Motor neuron (in vitro differentiated cells): ENCODE data around the gene SPINK14. TPM values are rescaled to one million over a fixed set of nuclear protein-coding genes. Genes with fewer than 3 reads are reported as not detected.

Source experiments
- ATAC-seq, 8 experiments: fragments of 200-7000 bp; cut with Tn5 transposase; replicated peaks in 6 of 8; 2 replicates each; pipeline ENCODE4 v1.8.0; 2021; ENCODE audit warnings: mild to moderate bottlenecking in 8 of 8, moderate library complexity in 8 of 8
- H3K27ac ChIP-seq, 2 donors: fragments of 250-450 bp; sonication (Bioruptor Pico); 2 replicates each; pipeline ENCODE4 v1.9.0; 2021; ENCODE audit warnings: antibody characterized with exemption in 2 of 2, mild to moderate bottlenecking in 2 of 2, moderate library complexity in 1 of 2
- H3K4me1 ChIP-seq, 2 donors: fragments of 250-450 bp; sonication (Bioruptor Pico); replicated peaks in 1 of 2; 2 replicates each; pipeline ENCODE4 v1.6.1; 2021; ENCODE audit warnings: antibody characterized with exemption in 2 of 2, mild to moderate bottlenecking in 2 of 2, moderate library complexity in 1 of 2
- H3K4me3 ChIP-seq, 5 donors: fragments of 250-450 bp; sonication (Bioruptor Pico); 2 replicates each; pipeline ENCODE4 v1.9.0; 2021; ENCODE audit warnings: antibody characterized with exemption in 5 of 5, mild to moderate bottlenecking in 5 of 5, moderate library complexity in 4 of 5
- WGBS, 10 experiments: fragments of 450-650 bp; shearing (Covaris generic); methylation state at CpG; one replicate each; pipeline ENCODE4 v1.0.0; 2022; 5-methylcytosine and 5-hydroxymethylcytosine counted together
- in situ Hi-C, 9 experiments: fragments of 400-800 bp; cut with MboI; loops; one replicate each; pipeline ENCODE4 v1.15.0; 2021; ENCODE audit warnings: low sequenced_read_pairs in 9 of 9, low pct_unique_long_range_greater_than_20kb in 2 of 9; ENCODE audit not compliant: unreplicated experiment in 9 of 9
- total RNA-seq, 8 experiments: library from RNA; unstranded; fragments of 300-600 nt; gene quantifications; 2 replicates each; pipeline versions ENCODE4 v1.2.3 to v1.2.4, GENCODE V29; 2022

SPINK14 gene, protein sequence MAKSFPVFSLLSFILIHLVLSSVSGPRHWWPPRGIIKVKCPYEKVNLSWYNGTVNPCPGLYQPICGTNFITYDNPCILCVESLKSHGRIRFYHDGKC
- total RNA-seq: not detected

DNA sequence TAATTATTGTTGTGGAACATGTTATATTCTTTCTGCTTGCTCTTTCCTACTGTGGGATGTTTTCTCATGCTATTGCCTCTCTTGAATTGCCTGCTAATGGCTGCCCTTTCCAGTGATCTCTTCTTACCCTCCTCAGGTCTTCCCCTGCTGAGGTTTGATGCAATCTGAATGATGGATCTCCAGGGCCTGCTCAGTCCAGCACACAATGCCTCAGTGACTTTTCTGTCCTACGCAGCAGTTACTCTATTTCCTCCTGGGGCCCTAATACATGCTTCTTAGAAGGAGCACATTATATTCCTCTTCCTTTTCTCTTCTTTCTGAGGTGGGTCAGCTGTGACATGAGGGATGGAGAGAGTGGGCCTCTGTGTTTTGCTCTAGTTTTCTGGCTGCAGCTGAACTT lies at the start of gene SPINK14:
TSS of gene SPINK14 (plus strand) at position 301 of the 400 bp plus-strand sequence. CDS start 1,187 bp downstream, outside the sequence.
- no peak within 1 kb of the TSS for H3K4me3 ChIP-seq
- ATAC-seq: no peak
- in situ Hi-C loops: no loop called here
- WGBS, 10 experiments: 40 to 100% (median 82%) methylated on average over 1 of the region's 1 CpG; no CpG with 5 or more reads in 2 of the 10 experiments
- no peaks in the 10 kb centered on the region for H3K4me1 ChIP-seq
- no peak within 1 kb of the TSS for H3K27ac ChIP-seq

- no peak overlapping the region for H3K27ac ChIP-seq
- no peak for ATAC-seq
- no peaks in the 10 kb centered on the region for H3K4me1 ChIP-seq
- 25 to 100% (median 86%) methylated on average over 1 to 3 of the region's 3 CpGs for WGBS, 10 experiments
- in situ Hi-C loops: loop anchor here in 1 of 9 experiments (25.0 kb wide), 1 partner anchor 158 kb away; no protein-coding TSS in a partner anchor
- no peak overlapping the region for H3K4me3 ChIP-seq
Measured at GRCh38 chr5:148120317-148120716, 48.0 kb upstream of the SPINK14 start.

- WGBS, 10 experiments: 0 to 100% (median 65%) methylated on average over 1 to 3 of the region's 3 CpGs
- Histone ChIP-seq H3K27ac (no peak overlapping the region), H3K4me3 (no peak overlapping the region), H3K4me1 (no peaks in the 10 kb centered on the region)
- ATAC-seq: peak in 3 of 8 experiments; percentile 43 to 68 (median 64)
- in situ Hi-C loops: no loop called here
Measured at GRCh38 chr5:148125641-148126040, 42.7 kb upstream of the SPINK14 start.

DNA sequence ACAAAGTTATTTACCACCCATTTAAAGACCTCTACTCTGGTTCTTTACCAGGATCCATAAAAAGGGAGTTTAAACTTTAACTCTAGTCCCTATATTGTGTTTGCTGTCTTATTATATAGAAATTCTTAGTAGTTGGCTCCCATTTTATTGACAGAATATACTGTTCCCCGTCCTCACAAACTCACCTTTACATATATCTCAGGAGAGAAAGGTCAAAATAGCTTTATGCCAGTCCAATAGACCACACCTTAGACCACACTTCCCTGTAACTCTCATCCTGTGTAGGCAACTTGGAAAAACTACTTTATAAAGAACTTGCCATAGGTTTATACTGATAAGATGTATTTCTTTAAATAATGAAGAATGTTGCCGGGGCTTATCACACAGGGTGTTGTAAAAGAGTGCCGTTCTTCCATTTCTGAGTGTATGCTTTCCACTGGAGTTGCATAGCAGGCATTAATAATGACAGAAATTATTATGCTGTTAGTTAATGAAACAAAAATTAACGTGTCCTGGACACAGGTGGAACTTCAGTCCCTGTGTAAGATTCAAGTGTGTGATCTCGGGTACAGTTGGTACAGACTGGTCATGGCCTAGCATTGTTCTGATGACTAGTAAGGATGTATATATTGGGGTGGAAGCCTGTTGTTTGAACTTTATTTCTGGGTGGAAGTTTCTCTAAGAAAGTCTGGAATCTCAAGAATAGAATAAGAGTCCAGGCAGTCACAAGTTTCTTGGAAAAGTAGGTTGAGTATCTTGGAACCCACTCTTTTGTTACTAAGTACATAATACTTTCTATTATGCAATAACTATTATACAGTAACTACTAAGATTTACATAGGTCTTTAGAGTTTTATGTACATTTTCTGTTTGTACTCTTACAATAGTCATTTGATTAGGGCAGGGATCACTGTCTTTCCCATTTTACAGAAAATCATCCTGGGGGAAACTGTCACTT lies 33.0 kb upstream of the SPINK14 start:
- ATAC-seq: no peak
- WGBS, 10 experiments: 32 to 100% (median 83%) methylated on average over 2 to 4 of the region's 5 CpGs; no CpG with 5 or more reads in 1 of the 10 experiments
- Histone ChIP-seq H3K4me3 (no peak overlapping the region), H3K27ac (no peak overlapping the region), H3K4me1 (no peaks in the 10 kb centered on the region)
- in situ Hi-C loops: no loop called here

DNA sequence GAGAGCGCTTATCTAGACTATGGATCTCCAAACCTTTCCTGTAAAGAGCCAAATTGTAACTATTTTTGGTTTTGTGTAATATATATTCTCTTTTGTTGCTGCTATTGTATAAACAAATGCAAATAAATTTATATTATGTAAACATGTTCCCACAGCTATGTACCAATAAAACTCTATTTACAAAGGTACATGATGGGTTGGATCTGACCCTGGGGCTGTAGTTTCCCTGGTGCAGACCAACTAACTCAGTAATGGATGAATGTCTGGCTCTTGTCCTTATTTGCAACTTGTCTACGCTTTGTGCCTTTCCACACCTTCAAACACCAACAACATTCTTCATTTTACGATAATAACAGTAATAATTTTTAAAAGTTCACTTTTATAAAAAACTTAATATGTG lies 27.5 kb upstream of the SPINK14 start:
- 0 to 100% (median 78%) methylated on average over 1 to 3 of the region's 3 CpGs; no CpG with 5 or more reads in 1 of the 10 experiments for WGBS, 10 experiments
- in situ Hi-C loops: no loop called here

GRCh38 chr5:148141645-148142044 lies 26.7 kb upstream of the SPINK14 start:
- in situ Hi-C loops: no loop called here
- Histone ChIP-seq H3K4me3 (no peak overlapping the region), H3K27ac (no peak overlapping the region), H3K4me1 (no peaks in the 10 kb centered on the region)
- ATAC-seq: no peak
- 0 to 83% (median 7%) methylated on average over 1 to 2 of the region's 2 CpGs; no CpG with 5 or more reads in 3 of the 10 experiments for WGBS, 10 experiments

More for the DNA sequence above, 27.5 kb upstream of the SPINK14 start:
- no peaks in the 10 kb centered on the region for H3K4me1 ChIP-seq
- no peak overlapping the region for H3K4me3 ChIP-seq
- no peak overlapping the region for H3K27ac ChIP-seq
- no peak for ATAC-seq

- Histone ChIP-seq H3K4me3 (no peak overlapping the region), H3K27ac (no peak overlapping the region), H3K4me1 (no peaks in the 10 kb centered on the region)
- in situ Hi-C loops: no loop called here
- peak in 1 of 8 experiments; percentile 85 for ATAC-seq
Measured at GRCh38 chr5:148145916-148146315, 22.4 kb upstream of the SPINK14 start.

DNA sequence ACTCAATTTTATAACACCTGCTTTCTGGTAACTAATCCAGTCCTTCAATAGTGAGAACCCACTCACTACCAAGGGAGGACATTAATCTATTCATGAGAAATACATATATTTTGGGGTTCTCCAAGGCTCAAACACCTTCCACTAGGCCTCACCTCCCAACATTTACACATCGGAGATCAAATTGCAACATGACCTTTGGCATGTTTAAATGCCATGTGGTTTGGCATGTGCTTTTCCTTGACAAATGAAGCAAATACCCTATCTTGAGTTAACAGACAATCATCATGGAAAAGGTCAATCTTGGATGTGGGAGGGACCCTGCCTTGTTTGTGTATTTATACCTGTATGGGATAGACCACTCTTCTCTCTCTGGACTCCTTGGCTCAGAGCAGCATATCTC lies 21.9 kb upstream of the SPINK14 start:
- in situ Hi-C loops: no loop called here
- Histone ChIP-seq H3K27ac (no peak overlapping the region), H3K4me1 (no peaks in the 10 kb centered on the region), H3K4me3 (no peak overlapping the region)
- ATAC-seq: no peak
- 0 to 100% (median 93%) methylated on average over 1 of the region's 1 CpG; no CpG with 5 or more reads in 6 of the 10 experiments for WGBS, 10 experiments

GRCh38 chr5:148147415-148147814 lies 20.9 kb upstream of the SPINK14 start:
- no peaks in the 10 kb centered on the region for H3K4me1 ChIP-seq
- in situ Hi-C loops: no loop called here
- H3K27ac ChIP-seq: no peak overlapping the region
- ATAC-seq: peak in 1 of 8 experiments; percentile 29
- H3K4me3 ChIP-seq: no peak overlapping the region
- WGBS, 10 experiments: 0 to 100% (median 88%) methylated on average over 2 to 4 of the region's 4 CpGs; no CpG with 5 or more reads in 1 of the 10 experiments

- no peaks in the 10 kb centered on the region for H3K4me1 ChIP-seq
- no peak overlapping the region for H3K27ac ChIP-seq
- 0 to 100% (median 70%) methylated on average over 1 to 2 of the region's 2 CpGs; no CpG with 5 or more reads in 1 of the 10 experiments for WGBS, 10 experiments
- H3K4me3 ChIP-seq: no peak overlapping the region
- ATAC-seq: no peak
- in situ Hi-C loops: no loop called here
Measured at GRCh38 chr5:148151872-148152271, 16.5 kb upstream of the SPINK14 start.

GRCh38 chr5:148152781-148153180 lies 15.6 kb upstream of the SPINK14 start:
- no peak for ATAC-seq
- in situ Hi-C loops: no loop called here
- Histone ChIP-seq H3K4me1 (no peaks in the 10 kb centered on the region), H3K27ac (no peak overlapping the region), H3K4me3 (no peak overlapping the region)

- Histone ChIP-seq H3K27ac (no peak overlapping the region), H3K4me1 (no peaks in the 10 kb centered on the region), H3K4me3 (no peak overlapping the region)
- ATAC-seq: no peak
- WGBS, 10 experiments: 0 to 86% (median 55%) methylated on average over 1 of the region's 1 CpG; no CpG with 5 or more reads in 4 of the 10 experiments
- in situ Hi-C loops: no loop called here
Measured at GRCh38 chr5:148156609-148157008, 11.7 kb upstream of the SPINK14 start.

DNA sequence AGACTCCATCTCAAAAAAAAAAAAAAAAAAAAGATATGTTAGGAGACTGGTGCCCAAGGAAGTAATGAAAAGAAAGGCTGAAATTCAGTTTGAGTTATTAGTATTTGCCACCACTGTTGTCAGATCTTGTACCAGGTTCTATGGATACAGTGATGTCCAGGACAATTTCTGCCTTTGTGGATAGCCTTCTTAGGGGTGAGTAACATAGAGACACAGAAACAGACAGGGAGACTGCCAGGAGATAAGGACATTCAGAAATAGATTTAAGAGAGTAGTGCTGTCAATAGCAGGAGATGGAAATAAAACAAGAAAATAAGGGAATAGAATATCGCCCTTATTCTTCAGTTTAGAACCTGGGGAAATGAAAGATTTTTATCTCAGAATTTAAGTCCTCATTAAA lies 6.3 kb upstream of the SPINK14 start:
- Histone ChIP-seq H3K4me3 (no peak overlapping the region), H3K4me1 (no peaks in the 10 kb centered on the region), H3K27ac (no peak overlapping the region)
- no peak for ATAC-seq
- in situ Hi-C loops: no loop called here
- WGBS, 10 experiments: 25 to 100% (median 83%) methylated on average over 1 of the region's 1 CpG; no CpG with 5 or more reads in 3 of the 10 experiments
